ENCODE results near the gene PDGFC.

Gene PDGFC

GRCh38 chr4:156778093-156778492, 193.5 kb downstream of the PDGFC start:
- DNase-seq: no peak

DNA sequence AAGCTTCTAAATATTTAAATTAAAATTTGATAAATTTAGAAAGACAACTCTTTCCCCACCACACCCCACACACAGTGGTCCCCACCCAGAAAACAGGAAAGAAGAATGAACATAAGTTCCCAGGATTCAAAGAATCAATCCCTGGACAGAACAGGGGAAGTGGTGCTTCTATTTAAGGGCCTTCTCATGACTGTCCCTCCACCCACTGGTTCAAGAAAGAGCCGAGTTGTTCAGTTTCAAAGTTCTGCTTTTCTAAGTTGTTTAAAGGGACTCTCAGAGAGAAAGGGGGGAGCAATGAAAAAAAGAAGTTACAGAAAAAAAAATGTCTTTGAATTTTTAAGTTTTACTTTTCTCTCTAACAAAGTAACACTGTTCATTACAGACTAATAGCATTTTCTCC, 195.8 kb downstream of the PDGFC start:
- no peak for DNase-seq

- DNase-seq: no peak
Measured at GRCh38 chr4:156774422-156774821, 197.2 kb downstream of the PDGFC start.

GRCh38 chr4:156773648-156774357, 197.8 kb downstream of the PDGFC start:
- DNase-seq: no peak

DNA sequence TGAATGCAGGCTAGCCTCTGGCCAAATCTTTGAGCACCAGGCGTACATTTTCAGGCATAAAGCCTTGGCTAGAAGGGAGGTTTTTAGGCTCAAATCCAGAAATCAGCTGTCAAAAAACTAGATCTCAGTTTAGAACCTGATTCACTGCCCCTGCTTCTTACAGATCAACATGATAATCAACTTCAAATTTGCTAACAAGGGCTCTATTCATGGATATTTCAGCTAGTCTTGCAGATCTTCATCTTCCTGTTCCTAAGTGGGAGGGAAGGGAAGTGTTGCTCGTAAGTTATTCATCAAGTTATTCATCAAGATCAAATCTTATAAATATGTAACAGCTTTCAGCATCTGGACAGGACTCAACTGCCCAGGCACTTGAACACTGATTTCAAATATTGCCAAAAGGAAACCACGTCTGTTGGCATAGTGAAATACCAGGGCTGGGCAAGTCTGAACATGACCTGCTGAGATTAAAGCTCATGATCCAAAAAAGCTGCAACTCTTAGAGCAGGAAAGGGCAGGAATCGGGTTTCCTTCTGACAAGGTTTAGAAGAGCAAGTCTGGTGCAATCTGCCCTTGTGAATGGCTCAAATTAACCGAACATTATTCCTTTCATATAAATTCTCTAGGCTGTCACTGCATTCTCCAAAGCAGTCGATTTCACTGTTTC, 200.3 kb downstream of the PDGFC start:
- DNase-seq: no peak

DNA sequence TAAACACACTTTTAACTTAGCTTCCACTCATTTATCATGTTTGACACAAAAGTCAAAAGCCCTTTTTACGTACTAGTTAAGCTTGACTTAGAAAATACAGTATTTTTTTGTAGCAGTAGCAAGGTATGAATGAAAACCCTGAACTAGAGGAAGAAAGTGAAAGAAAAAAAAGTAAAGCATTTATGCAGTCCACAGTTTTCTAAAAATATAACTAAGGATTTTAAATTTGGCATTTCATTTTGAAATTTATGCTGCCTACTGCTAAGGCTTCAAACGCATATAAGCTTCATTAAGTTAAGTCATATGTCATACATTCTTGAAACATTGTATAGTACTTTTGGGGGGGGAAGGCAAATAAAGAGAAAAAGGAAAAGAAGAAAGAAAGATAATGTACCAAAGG, 201.5 kb downstream of the PDGFC start:
- DNase-seq: no peak

DNA sequence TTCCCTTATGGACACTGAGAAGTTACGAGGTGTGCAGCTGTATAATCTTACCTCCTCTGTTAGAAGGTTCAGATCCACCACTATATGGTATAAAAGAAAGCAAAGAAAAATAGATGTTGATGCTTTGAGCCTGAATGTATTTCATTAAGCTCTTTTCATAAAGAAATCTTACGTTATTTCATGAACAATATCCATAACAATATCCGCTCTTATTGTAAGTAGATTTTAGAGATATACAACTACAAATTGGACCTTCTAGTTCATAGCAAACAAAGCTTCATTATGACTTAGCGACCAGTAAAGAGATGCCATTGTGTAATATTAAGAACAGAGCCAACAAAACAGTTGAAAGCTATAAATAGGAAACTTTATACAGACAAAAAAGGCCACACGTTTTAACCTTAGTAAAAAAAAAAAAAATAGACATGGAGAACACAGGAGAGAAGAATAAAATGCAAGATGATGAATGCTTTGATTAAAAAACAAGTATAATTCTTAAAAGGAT, 203.6 kb downstream of the PDGFC start:
- DNase-seq: no peak

- DNase-seq: no peak
Measured at GRCh38 chr4:156766846-156767245, 204.8 kb downstream of the PDGFC start.

DNA sequence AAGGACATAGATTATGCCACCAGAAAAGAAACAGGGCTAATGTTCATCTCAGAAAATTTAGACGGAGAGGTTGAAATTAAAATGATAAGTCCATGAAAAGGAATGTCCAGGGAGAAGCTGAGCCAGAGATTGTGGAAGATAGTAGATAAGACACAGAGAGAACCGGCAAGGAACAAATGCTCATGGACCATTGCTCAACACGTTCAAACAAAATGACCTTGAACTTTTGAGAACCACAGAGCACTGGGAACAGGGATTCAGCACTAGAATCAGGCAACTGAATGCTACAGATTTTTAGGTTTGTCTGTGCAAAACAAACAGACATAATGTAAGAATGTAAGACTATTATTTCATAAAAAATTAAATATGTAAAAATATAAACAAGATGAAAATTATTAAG, 206.3 kb downstream of the PDGFC start:
- DNase-seq: no peak

DNA sequence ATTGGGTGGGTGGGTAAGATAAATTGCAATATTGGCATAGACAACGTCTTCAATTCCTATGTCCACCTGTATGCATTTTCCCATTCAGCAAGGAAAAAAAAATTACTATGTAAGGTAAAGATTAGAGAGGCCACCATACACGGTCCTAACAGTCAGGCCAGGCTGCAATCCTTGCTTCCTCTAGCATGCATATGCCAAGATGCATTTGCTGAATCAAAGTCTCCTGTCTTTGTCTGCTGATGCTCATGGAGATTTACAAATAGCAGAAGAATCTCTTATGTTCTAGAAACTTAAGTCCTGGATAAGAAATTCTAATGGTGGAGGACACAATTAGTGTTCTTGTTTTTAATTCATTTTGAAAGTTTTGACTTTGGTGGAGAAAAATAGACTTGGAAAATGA, 206.8 kb downstream of the PDGFC start:
- no peak for DNase-seq

DNA sequence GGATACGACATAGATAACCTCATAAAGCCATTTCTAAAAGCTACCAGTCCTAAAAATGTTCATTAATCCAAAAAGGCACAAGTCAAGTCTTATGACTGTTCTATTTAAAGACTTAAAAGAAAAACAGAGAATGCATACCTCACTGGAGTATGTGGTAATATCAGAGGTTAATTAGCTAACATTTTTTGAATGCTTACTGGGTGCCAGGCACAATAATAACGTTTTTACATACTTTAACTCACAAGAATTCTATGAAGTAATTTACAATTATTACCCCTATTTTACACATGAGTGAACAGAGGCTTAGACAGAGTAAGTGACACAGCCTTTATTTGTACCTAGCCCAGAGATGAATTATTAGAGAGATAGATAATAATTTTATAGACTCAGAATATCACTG, 207.5 kb downstream of the PDGFC start:
- DNase-seq: no peak

- no peak for DNase-seq
Measured at GRCh38 chr4:156763511-156763910, 208.1 kb downstream of the PDGFC start.

- no peak for DNase-seq
Measured at GRCh38 chr4:156762851-156763250, 208.7 kb downstream of the PDGFC start.

GRCh38 chr4:156756118-156756517, 215.5 kb downstream of the PDGFC start:
- no peak for DNase-seq

- no peak for DNase-seq
Measured at GRCh38 chr4:156754832-156755570, 216.6 kb downstream of the PDGFC start.

DNA sequence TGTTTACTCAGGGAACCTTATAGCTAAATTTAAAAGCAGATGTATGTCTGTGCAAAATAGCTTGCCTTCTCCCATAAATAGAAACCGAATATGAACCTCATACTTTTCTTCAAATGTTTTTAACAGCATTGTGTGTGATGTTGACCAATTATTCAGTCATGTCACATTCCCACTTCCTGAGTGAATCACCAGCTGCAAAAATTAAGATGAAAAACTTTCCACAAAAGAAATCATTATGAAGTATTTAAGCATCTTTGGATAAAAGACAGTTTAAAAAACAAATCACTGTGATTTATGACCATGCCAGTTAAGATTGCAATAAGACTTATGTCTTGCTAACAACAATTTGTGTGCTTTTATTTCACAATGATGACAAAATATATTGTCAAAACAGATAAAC, 220.1 kb downstream of the PDGFC start:
- DNase-seq: no peak

DNA sequence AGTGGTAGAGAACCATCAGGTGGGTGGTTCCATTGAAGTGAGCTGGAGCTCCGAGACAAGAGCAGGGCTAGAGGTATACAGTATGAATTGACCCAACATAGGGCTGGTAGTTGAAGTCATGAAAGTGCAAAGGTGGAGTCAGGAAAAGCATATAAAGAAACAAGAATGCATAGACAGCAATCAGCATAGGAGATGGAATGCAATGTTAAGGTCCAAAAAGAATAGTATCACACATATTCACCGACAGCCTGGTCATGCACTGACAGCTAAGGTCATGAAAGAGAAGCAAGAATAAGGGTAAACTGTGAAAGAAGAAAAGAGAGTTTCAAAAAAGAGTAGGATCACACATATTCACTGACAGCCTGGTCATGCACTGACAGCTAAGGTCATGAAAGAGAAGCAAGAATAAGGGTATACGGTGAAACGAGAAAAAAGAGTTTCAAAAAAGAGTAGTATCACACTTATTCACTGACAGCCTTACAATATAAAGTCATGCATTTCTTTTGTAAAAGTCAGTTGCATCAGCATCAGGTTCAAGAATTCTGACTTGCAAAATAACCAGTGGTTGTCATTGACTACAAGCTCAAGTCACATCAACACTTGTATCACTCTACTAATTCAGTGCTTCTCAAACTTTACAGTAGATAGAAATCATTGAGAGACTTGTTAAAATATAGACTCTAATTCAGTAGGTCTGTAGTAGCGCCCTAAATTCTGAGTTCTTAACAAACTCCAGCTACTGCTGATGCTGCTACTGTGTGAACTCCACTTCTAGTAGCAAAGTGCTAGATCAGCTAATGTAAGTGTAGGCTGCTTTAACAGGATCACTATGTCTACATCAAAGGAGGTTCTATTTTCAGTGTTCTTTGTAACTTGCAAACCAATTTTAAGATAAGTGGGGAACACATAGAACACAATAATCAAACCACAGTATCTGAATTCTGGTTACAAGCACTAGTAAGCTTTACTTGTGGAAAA, 221.9 kb downstream of the PDGFC start:
- no peak for DNase-seq

GRCh38 chr4:156746111-156746510, 225.5 kb downstream of the PDGFC start:
- no peak for DNase-seq

- no peak for DNase-seq
Measured at GRCh38 chr4:156738766-156739165, 232.8 kb downstream of the PDGFC start.

- no peak for DNase-seq
Measured at GRCh38 chr4:156734965-156735895, 236.4 kb downstream of the PDGFC start.

- DNase-seq: no peak
Measured at GRCh38 chr4:156733582-156733981, 238.0 kb downstream of the PDGFC start.

DNA sequence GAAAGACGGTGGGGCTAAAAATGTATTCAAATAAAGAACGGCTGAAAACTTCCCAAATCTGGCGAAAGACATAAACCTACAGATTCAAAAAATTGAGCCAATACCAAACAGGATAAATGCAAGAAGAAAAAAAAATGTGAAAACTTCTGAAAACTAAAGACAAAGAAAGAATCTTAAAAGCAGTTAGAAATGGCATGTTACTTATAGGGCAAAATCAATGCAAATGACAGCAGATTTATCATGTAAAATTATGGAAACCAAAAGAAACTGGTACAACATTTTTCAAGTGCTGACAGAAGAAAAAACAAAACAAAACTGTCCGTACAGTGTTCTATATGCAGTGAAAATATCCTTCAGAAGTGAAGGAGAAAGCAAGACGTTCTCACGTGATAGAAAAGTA, 239.0 kb downstream of the PDGFC start:
- no peak for DNase-seq
